SIG-M5 treated with dmso at 0.1 percent for 504 hours (cell line): Measurements from ENCODE around the gene TSPAN1.

Source experiments
- DNase-seq: peaks from one replicate; lab custom pipeline; 2025; ENCODE audit not compliant: unreplicated experiment; lab: John Stamatoyannopoulos, UW

The TSPAN1 gene

DNA sequence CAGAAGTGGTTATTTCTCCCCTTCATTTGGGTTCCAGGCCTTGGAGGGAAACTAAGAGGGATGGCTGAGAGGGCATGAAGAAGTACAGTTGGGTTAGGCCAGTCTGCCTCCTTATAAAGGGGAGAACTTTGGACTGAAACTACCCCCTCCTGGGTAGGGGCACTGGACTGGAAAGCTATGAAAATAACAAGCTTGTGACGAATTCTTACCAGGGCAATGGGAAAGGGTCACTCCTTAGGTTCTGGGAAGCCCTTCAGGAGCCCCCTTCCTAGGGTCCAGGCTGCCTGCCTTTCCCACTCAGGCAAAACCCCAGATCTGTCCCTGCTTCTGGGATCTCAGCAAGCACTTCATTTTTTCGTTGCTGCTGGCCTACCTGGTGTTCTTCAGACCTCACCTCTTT, 11.2 kb downstream of the TSPAN1 start:
- DNase-seq = no peak

DNA sequence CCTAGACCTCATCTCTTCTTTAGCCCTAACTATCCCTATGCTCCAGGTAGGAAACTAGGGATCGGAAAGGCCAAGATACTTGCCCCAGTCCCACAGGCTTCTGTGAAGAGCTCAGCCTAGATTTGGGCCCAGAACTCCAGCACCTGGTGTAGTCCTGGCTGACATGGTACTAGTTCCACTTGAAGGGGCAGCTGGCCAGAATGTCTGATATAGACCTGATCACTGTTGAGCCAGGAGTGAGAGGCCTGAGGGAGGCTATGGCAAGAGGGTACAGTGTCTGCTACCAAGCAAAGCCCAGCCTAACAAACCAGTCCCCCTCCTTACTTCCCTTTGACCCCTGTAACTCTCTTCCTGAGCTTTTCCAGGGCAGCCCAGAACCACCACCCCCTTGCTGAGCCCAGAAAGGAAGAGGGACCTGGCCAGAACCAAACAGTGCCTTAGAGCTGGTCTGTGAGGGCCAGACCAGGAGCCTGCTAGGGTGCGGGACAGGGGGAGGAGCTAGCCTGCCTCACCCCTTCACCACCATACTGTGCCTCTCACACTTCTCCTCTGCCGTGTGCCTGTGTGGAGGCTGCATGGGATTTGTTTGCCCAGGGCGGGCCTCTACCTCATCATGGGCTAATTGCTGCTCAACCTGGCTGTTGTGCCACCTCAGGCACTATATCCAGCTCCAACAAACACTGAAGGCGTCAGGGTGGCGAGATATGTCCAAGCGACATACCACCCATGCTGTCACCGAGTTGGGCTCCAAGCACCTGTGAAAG, 12.4 kb downstream of the TSPAN1 start:
- DNase-seq = no peak

DNA sequence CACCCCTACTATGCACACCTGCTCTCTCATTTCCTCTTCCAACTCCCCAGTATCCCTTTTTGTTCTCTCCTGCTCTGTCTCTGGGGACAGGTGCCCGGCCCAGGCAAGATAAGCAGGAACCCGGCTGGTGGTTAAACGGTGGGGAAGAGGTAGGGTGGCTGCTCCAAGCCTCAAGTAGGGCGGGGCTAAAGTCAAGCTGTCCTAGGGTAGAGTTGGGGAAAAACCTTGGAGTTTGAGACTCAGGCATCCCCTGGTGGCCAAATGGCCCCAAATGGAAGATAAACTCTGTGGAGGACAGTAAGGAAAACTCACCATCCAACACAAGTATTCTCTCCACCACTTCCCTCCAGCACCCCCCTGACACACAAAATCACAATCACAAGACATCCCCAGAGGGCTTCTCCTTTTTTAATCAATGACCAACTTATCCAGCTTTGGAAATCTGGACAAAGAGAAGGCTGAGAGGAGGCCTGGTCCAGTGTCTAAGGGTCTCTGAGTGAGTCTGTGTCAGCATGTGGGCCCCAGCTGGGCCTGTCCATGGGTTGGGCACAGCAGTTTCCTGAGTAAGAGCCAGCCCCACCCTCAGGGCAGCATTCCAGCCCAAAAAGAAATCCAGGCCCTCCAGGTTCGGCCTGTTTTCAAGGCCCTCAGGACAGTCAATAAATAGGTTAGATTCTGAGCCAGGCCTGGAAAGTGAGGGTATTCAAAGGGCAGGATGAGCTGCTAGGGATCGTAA, 13.6 kb downstream of the TSPAN1 start:
- no peak for DNase-seq

DNA sequence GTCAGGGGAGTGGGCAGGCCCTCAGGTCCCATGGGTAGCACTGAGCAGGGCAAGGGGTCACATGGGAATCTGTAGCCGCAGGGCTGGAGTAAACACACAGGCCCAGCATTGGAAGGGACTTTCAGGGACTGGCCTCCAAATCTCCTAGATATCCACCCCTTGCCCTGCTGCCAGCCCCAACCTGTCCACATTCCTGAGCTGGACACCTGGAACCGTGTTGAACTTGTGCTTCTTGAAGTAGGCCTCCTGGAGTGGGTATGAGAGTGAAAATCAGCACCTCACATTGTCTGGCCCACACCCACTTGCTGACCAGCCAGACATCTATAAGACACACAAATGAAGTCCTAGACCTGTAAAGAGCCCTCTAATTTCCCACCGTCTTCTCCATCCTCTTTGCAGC, 15.7 kb downstream of the TSPAN1 start:
- no peak for DNase-seq

DNA sequence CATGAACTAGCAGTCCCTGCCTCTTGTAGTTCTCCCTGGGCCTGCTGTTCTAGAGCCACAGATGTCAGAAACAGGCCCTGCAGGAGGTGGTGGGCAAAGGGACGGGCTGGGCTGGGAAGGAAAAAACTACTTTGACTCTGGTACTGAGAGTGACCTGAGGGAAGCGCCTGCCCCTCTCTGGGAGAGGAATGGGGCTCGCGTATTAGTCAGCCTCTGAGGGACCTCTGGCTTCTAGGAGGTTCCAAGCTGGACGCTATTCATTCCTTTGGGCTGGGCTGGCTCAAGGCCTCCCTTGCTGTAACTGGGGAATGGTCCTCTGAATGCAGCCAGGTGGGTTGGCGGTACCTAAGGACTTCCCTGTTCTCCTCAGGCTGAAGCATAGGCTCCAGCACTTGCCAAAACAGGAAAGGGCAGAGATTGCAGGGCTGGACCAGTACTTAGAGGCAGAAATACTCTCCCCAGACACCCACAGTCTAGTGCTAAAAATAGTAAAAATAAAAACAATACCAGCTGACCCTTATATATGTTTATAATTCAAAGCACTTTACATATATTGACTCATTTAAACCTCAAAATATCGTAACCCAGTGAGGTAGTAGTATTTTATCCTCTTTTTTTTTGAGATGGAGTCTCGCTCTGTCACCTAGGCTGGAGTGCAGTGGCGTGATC, 16.3 kb downstream of the TSPAN1 start:
- DNase-seq = no peak

DNA sequence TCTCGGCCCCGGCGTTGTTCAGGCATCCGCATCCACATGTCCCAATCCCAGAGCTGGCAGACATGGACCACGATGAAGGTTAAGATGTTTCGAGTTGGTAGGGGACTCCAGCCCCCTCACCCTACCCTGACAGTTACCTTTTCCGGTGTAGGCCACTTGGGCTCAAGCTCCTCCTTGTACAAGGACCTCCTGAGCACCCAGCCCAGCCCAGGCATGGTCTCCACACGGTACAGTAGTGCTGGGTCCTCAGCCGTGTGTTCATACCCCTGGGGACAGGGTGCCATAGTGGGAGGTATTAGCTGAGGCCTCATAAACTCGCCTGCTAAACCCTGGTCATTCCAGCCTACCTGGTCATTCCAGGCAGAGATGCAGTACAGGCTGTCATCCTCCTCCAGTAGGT, 17.3 kb downstream of the TSPAN1 start:
- DNase-seq = no peak

DNA sequence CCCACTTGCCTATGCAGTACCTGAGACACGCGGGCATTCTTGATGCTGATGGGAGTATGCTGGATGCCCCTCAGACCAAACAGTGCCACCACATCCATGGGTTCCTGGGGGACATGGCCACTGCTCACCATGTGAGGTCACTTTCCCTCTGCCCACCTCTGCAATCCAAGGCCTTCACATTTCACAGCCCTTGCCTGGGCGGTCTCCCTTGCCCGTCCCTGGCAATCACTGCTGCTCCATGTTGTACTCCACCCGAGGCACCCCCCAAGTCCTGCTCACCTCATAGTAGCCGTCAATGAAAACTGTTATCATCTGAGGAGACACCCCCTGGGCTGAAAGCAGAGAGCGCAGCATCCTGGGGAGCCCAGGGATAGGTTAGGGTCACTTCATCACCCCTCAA, 18.4 kb downstream of the TSPAN1 start:
- no peak for DNase-seq

DNA sequence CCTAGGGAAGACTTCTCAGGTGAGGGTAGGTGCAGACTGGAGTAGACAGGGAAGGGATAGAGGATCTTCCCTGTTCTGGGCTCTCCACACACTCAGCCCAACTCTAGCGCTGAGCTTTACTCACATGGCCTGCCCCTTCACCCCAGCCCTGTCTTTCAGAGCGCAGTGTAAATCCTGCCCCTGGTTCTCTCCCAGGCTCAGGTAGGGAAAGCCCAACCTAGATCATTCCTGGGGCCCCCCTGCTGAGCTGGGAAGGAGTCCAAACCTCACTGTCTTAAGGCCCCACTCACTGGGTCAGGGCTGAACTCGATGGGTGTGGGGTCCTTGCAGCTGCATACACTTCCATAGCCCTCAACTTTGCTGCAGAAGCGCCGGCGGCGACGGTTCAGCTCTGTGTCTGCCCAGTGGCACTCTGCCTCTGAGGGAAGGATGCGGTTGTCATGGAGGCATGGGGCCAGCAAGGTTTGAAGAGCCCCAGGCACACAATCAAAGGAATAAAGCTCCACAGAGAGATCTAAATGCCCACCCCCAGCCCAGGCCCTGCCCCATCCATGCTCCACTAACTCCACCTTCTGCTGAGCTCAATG, 19.2 kb downstream of the TSPAN1 start:
- DNase-seq = no peak

DNA sequence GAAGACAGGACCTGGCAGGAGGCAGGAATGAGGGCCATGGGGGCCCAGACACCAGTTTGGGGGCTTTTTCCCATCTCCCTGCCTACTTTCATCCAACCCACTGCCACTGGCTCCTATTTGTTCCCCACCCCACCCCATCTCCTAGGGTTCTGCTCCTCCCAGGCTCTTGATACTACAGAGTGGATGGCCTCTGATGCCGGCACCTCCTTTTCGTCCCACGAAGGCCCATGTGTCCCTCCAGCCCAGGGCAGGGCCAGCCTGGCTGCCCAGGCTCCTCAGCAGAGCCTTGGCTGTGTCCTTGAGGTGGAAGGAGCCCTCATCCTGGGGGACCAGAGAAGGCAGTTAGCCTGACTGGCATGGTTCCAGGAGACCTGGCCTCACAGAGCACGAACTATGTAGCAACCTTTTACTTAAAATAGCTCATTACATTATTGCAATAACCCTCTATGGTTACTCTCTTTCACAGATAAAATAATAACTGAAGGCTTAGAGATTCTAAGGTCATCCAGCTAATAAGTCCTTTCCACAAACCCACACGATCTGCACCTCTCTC, 19.8 kb downstream of the TSPAN1 start:
- DNase-seq = no peak

DNA sequence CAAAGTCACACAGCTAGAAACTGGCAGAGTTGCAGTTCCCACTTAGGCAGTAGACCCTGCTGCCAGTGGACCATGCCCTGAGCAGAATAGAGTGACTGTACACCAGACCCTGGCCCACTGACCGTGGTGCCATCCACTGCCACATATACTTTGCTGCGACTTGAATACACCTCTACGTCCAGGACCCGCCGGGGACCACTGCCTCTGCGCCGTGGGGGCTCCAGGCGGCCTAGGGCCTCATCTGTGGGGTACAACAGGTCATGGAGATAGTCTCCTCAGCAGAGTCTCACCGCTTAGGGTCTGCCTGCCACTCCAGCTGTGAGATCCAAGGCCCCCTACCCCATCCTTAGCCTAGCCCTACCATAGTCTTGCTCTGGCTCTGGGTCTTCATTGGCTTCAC, 21.7 kb downstream of the TSPAN1 start:
- no peak for DNase-seq

DNA sequence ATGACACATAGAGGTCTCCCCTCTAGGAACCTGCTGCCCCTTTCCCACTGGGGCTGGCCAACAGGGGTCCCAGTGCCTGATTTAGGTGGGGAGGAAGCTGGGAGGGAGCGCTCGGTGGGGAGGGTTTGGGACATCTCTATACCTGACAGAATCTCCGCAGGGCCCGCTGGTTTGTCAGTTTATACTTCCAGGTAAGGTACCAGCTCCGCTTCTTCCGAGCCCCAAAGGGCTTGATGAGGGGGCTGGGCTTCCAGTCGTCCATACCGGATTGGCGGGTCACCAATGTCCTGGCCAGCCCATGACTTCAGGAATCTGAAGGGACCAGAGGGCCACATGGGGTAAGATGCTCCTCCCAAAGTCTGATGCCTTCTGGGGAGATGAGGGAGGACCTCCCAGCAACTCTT, 22.7 kb downstream of the TSPAN1 start:
- DNase-seq = no peak

DNA sequence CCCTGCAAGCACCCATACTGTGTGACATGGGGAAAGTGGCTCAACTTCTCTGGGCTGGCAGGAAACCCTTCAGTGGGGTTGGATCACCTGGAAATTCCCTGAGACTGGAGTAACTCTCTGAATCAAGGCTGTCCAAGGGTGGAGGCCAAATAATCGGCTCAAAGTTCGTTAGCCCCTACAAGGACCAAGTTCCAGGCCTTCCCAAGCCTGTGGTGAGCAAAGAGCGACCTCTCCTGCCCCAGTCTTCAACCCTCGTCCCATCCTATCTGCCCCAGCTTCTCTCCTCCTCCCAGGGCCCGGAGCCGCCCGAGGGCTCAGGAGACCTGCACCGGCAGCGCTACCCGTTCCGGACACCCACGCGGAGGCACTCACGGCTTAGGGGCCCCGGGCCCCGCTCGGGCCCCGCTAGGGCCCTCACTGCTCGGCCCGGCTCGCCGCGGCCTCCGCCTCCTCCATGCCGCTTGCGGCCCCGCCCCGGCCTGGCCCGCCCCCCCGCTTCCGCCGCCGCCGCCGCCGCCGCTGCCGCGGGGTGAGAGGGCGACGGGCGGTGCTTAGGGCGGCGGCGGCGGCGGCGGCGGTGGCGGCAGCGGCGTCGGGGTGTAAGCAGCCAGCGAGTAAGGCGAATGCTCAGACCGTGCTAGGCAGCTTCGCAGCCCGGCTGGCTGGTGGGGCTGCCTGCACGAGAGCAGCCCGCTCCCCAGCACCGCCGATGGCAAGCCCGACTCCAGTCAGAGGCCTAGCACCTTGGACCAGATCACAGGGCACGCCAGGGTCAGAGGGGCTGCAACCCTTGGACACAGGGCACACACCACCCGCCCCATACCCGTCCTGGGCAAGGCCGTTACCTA, 23.3 kb downstream of the TSPAN1 start, which contains the start of gene POMGNT1:
POMGNT1 (minus strand) TSS at position 471 of the 848 bp plus-strand sequence. CDS start 613 bp downstream, outside the sequence.
- peak; percentile 38 for DNase-seq

DNA sequence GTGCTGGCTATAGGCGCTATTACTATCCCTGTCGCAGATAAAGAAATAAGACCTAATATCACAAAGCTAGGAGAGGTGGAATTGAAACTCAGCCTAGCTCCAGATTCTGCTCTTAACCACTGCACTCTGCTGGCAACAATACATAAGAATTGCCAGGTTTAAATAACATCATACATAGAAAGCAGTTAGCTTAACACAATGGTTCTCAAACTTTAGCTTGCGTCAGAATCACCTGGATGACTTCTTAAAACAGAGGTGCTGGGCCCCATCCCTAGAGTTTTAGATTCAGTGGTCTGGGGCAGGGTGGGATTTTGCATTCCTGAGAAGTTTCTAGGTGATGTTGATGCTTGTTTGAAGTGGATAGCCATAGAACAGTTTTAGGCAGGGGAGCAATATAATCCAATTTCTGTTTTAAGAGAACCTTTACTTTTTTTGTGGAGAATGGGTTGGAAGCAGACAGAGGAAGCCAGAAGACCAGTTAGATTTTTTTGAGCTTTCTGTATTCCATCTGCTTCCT, 24.4 kb downstream of the TSPAN1 start:
- no peak for DNase-seq

DNA sequence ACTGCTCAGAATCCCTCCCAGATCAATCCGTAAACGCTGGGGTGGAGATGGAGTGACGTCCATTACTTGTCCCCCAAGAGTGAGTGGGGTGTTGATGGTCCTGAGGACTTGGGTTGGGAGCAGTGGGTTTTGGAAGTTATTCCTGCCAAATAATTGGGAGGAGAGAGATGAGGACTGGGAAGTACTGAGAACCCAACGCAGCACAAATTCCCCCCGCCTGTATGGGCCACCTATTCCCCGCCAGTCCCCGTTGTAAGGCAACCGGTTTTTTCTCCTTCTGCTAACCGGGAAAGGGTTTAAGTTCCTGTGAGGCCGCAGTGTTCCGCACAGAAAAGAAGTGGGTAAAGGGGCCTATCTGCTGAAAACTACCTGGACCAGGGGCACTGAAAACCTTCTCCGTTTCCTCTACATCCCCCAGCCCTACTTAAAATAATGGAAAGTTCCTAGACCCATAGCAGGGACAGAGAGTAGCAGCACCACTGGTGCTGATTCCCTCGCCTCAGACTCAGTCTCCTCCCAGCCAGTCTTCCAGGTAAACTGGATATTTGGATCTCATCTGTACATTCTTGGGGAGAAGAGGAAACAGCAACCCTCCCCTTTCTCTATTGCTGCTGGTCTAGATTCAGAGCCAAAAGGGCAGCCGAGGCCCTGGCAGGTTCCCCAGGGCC, 29.0 kb downstream of the TSPAN1 start:
- DNase-seq = no peak

DNA sequence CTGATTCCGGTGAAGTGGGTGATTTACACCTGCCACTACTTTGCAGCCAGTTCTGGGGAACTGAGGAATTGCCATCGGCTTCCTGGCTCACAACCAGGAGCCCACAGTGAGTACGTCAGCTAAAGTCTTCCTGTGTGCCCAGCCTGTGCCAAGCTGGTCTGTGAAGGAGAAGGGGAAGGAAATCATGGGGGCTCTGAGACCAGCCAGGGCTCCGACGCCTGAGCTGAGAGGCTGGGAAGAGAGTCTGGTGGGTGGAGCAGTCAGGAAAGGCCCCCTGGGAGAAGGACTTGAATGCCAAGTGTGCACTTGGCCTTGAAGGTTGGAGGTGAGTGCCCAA, 29.5 kb downstream of the TSPAN1 start:
- DNase-seq = no peak

DNA sequence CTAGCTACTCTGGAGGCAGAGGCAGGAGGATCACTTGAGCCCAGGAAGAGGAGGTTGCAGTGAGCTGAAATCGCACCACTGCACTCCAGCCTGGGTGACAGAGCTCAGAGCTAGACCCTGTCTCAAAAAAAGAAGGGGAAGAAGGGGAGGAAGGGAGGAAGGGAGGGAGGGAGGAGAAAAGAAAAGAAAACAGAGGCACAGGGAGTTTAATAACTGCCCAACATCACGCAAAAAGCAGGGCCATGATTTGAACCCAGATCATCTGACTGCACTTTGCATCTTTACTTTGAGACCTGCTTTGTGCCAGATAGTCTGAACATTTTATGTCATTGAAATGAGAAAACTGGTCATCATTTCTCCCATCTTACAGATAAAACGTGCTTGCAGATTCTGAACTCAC, 30.3 kb downstream of the TSPAN1 start:
- no peak for DNase-seq

DNA sequence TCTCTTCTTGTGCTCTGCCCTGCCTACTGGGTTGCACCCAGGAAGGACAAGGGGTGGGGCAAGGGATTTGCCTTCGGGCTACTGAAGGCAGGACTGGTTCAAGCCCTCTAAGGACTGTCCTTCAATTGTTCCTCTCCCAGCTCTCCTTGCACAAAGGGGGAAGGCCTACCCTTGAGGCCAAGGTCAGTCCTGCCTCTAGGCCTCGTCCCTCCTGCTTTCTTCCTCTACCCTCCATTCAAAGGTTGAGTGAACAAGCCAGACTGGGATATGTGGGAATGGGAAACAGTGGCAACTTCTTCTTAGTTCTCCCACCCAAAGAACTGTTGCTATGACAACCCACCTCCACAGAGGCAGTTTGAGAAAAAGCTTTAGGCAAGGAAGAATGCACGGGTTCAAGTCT, 30.9 kb downstream of the TSPAN1 start:
- no peak for DNase-seq

DNA sequence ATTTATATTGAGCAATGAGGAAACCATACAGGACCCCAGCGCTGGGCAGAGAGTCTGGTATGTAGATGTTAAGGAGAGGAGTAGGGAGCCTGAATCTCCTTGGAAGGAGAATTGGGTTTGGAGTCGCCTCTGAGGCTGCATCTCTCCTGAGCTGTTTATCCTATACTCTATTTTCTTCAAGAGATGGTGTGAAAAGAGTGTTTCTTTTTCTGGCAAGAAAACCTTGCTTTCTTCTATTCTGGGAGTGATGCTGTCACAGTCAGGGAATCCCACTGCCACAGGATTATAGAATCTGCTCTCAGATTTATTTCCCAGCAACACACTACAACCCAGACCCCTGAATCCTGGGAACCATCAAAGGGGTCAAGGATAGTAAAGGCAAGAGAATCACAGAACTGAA, 31.5 kb downstream of the TSPAN1 start:
- DNase-seq = no peak

DNA sequence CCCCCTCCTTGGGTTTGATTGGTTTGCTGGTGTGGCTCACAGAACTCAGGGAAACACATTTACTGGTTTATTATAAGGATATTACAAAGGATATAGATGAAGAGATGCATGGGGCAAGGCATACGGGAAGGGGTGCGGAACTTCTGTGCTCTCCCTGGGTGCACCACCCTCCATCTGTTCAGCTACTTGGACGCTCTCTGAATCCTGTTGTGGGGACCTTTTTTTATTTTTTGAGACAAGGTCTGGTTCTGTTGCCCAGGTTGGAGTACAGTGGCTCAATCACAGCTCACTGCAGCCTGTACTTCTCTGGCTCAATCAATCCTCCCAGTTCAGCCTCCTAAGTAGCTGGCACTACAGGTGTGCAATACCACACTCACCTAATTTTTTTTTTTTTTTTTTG, 35.7 kb downstream of the TSPAN1 start:
- DNase-seq = no peak

DNA sequence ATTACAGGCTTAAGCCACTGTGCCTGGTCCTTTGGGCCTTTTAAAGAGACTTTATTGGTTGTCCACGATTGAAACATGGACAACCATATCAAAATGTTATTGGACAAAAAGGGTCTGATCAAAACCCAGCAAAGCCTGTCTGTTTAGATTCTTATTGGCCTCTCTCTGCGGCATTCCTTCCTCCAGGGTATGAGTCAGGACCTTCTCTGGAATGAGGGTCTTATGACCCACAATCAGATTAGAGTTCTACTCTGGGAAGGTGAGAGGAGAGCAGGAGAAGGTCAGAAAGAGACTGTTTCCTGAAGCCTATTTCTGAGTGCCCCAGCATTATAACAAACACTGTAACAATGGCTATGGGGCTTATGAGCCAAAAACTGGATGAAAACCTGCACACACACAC, 36.2 kb downstream of the TSPAN1 start:
- DNase-seq = no peak
